HG03432 (cell line): ENCODE data around the gene WIPF2.

Experiments
- ATAC-seq: cut with Tn5 transposase; IDR thresholded peaks from one replicate; pipeline ENCODE4 v1.9.1; 2021; ENCODE audit warnings: mild to moderate bottlenecking, moderate library complexity; ENCODE audit not compliant: unreplicated experiment

WIPF2 gene

DNA sequence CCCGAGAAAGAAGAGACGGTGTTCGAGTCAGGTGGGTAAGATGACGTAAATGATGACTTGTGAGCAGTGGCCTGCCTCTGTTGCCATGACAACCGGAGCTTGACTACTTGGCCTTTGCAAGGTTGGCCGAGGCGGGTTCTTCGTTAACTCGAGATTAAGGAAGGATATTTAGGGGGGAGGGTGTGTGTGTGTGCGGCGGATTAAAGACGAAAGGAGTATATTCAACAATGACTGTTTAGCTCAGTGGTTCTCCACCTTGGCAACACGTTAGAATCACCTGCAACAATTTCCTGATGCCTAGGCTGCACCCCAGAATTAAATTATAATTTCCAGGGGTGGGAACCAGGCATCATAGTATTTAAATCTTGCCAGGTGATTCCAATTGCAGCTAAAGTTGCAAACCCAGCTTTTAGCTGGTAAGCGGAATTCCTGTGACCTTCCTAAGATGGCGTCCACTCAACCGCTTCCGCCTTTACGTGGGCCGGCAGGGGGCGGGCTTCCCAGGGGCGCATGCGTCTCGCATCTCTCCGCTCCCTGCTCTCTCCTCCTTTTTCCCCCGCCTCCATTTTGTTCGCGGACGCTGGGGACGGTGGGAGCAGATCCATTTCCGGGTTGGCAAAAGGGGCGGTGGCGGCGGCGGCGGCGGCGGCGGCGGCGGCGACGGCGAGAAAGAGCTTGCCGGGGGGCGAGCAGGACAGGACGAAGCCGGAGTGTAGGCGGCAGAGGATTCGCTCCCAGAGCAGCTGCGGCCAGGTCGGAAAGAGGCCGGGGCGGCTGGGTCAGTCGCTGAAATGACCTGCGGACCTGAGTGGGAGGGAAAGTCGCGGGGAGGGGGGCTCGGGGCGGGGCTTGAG is at the start of gene WIPF2:
WIPF2 (plus strand) TSS at position 565 of the 854 bp plus-strand sequence. CDS start 37,156 bp downstream, outside the sequence.
- ATAC-seq: peak; percentile 90

GRCh38 chr17:40170325-40170724 is 48.8 kb upstream of the WIPF2 start:
- no peak for ATAC-seq

- ATAC-seq: no peak
These were observed 47.4 kb upstream of the WIPF2 start for GRCh38 chr17:40171750-40172149.

DNA sequence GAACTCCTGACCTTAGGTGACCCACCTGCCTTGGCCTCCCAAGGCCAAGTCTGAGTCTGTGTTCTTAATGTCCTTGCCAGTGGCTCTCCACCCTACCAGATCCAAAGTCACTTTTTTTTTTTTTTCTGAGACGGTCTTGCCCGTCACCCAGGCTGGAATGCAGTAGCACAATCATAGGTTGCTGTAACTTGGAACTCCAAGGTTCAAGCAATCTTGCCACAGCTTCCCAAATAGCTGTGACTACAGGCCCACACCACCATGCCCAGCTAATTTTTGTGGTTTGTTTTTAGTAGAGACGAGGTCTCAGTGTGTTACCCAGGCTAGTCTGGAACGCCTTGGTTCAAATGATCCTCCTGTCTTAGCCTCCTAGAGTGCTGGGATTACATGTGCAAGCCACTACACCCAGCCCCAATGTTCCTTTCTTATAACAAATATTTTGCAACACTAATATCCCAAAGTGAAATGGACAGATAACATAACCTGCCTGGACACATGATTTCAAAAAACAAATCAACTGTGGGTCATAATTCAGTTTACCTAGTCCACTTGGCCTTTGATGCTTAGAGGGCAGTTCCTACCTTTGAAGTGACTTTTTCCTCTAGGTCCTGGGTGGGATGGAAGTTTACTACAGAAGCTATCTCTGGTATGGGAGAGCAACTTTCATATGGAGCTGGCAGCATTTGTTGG is 45.9 kb upstream of the WIPF2 start:
- ATAC-seq: no peak

DNA sequence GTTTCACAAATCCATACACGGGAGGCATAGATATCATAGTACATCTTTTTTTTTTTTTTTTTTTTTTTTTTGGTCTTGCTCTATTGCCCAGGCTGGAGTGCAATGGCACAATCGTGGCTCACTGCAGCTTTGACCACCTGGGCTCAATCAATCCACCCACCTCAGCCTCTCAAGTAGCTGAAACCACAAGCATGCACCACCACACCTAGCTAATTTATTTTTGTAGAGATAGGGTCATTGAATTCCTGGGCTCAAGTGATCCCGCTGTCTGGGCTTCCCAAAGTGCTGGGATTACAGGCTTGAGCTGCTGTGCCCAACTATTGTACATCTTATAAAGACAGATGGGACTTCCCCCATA is 45.3 kb upstream of the WIPF2 start:
- ATAC-seq: no peak

DNA sequence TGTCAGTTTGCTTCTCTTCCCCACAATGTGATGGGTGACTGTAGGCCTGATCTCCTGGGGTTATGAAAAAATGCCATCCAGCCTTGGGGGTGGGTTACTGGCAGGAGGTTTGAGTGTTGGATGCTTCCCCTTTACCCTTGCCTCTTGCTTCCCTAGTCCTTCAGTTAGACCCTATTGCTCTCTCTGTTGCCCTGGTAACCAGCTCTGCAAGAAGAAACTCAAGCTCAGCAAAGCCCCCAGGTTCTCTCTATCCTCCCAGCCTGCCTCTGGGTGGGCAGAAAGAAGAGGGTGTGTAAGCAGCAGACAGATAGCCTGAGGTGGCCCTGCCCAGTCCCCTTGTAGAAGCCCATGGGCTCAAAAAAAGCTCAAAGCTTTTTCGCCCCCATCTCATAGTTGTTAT is 44.6 kb upstream of the WIPF2 start:
- ATAC-seq: no peak

GRCh38 chr17:40175928-40176753 is 43.0 kb upstream of the WIPF2 start:
- ATAC-seq: no peak

GRCh38 chr17:40176754-40177110 is 42.4 kb upstream of the WIPF2 start:
- no peak for ATAC-seq

- ATAC-seq: no peak
These were observed 41.7 kb upstream of the WIPF2 start, which contains the start of gene RAPGEFL1 for GRCh38 chr17:40177275-40177874. Gene RAPGEFL1, plus strand, starts transcription at chr17:40177470. Its CDS starts 392 bp downstream, at chr17:40177862.

DNA sequence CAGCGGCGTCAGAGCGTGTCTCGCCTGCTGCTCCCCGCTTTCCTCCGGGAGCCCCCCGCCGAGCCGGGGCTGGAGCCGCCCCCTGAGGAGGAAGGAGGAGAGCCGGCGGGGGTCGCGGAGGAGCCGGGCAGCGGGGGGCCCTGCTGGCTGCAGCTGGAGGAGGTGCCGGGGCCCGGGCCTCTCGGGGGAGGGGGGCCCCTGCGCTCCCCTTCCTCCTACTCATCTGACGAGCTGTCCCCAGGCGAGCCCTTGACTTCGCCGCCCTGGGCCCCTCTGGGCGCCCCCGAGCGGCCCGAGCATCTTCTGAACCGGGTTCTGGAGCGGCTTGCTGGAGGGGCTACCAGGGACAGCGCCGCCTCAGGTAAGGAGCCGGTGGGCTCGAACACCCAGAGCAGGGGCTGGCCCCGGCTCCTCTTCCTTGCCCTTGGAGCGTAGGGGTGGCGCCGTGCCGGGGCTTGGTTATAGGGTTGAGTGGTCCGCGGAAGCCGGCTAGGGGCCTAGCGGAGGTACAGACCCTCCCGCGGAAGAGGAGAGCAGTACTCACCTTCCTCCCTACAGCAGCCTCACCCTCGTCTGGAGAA is 41.0 kb upstream of the WIPF2 start:
- no peak for ATAC-seq

- no peak for ATAC-seq
These were observed 40.4 kb upstream of the WIPF2 start for GRCh38 chr17:40178660-40179059.

DNA sequence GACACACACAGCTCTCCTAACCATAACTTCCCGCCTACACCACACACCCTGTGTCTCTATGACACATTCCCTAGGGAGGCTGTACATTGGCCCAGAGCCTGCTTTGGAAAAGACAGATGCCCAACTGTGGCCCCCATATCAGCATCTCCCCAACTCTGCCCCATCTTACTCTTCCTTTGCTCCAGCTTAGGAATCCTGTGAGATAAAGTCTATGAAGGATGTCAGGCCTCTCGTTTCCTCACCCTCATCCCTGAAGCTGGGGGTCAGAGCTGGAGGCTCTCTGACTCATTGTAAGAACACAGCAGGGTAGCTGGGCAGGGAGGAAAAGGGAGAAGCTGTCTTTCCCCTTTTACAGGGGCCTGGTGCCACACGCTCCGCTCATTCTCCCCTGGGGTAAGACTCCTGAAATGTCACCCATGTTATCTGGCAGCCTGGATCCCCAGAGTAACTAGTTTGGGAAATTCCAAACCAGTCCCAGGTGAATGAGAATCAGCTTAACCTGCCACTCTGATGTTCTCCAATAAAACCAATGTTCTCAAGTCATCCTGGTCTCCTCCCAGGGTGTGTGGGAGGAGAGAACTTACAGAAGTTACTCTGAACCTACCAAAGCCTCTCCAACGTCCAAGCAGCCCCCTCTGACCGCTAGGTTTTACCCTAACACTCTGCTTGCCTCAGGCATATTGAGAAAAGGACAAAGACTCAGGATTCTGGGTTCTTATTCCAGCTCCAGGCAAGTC is 39.0 kb upstream of the WIPF2 start:
- ATAC-seq: no peak

DNA sequence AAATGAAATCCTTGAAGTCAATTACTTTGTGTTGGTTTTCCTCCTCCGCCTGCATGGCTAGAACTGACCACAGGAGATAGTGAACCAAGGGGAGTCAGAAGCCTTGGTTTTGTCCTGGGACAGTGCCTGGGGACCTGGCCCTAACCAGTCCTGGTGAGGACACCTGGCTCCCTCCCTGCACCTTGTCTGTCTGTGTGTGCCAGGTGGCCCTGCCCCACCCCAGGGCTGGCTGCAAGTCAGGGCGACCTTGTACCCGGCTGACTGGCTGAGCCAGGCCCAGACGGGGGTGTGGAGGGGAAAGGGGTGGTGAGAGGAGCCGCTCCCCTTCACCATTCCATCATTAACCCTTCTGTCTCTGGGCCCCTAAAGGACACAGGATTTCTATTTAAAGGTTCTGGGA is 38.4 kb upstream of the WIPF2 start:
- no peak for ATAC-seq

DNA sequence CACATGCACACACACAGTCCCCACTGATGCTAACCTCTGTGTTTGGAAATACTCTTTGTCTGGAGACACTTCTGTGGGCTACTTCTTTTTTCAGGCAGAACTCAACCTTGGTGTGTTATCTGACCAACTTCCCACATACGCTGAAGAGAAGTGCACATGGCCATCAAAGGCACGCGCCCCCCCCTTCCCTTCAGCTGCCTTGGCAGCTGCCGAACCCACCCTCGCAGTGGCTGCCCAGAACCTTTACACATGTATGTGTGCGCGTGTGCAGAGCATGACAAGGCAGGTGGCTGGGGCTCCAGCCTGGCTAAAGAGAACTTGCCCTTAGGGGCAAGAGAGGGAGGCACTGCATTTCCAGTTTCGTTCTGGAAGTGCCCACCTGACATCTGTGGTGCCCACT is 37.9 kb upstream of the WIPF2 start:
- ATAC-seq: no peak

DNA sequence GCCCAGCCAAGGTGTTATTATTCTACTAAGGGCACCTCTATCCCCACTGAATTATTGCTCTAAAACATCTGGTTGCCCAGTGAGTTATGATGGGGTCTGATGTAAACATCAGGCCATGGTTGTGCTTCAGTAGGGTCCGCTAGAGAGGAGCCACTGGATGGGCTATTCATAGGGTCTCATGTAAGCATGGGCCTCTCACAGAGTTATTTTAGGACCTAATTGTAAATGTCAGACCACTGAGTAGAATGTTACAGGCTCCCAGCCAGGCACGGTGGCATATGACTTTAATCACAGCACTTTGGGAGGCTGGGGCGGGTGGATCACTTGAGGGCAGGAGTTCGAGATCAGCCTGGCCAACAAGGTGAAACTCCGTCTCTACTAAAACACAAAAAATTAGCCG is 36.5 kb upstream of the WIPF2 start:
- ATAC-seq: no peak

GRCh38 chr17:40187238-40187637 is 31.9 kb upstream of the WIPF2 start:
- ATAC-seq: no peak

DNA sequence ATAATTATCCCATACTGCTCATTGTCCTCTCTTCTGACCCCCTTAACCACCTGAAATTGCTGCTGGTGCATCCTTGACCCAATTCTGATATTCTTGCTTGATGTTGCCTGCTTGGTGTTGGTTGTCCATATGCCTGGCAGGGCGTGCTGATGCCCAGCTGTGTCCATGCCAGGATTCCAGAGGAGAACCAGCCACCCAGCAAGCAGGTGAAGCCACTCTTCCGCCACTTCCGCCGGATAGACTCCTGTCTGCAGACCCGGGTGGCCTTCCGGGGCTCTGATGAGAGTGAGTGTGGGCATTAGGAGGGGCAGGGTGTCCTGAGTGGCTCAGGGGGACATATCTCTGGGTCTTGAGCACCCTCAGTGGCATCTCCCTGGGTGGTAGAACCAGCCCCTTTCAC is 30.4 kb upstream of the WIPF2 start:
- ATAC-seq: no peak

- ATAC-seq: no peak
These were observed 28.7 kb upstream of the WIPF2 start for GRCh38 chr17:40190197-40191021.
